ENCODE measurements around the gene CMKLR1. TPM values are rescaled to one million over a fixed set of nuclear protein-coding genes. Genes with fewer than 3 reads are reported as not detected.

CMKLR1 gene, protein sequence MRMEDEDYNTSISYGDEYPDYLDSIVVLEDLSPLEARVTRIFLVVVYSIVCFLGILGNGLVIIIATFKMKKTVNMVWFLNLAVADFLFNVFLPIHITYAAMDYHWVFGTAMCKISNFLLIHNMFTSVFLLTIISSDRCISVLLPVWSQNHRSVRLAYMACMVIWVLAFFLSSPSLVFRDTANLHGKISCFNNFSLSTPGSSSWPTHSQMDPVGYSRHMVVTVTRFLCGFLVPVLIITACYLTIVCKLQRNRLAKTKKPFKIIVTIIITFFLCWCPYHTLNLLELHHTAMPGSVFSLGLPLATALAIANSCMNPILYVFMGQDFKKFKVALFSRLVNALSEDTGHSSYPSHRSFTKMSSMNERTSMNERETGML
- total RNA-seq, result 0.33 TPM in 1 of 2 replicates, not detected in the other

GRCh38 chr12:108338915-108339657 is at the start of gene CMKLR1:
TSS of gene CMKLR1 (minus strand) at chr12:108339311. CDS start at chr12:108293591, 45,720 bp downstream.

Other genes with a start within 250 kb of the CMKLR1 start
- gene WSCD2, start 210.0 kb downstream of the CMKLR1 start, total RNA-seq, result not detected in 2 replicates
- gene FICD, start 176.0 kb upstream of the CMKLR1 start, total RNA-seq, result 5.4 and 7.9 TPM in 2 replicates
- gene SART3, start 221.9 kb upstream of the CMKLR1 start, total RNA-seq, result 55.6 and 65.5 TPM in 2 replicates
- gene ISCU, start 223.3 kb upstream of the CMKLR1 start, total RNA-seq, result 173 and 194 TPM in 2 replicates